K562 (cell line): ENCODE data around the gene DNAJB2. TPM values are rescaled to one million over a fixed set of nuclear protein-coding genes. Genes with fewer than 3 reads are reported as not detected.
A peak's percentile ranks its signal among the peaks of the same experiment; 100 is the strongest.

ENCODE experiments used
- ATAC-seq: fragments of 200-7000 bp; cut with Tn5 transposase; 3 replicates; pipeline ENCODE4 v1.9.1; 2020; ENCODE audit warnings: moderate library complexity
- BruUV-seq: library from RNA; stranded (reverse); fragments of 400-500 nt; replicated peaks from 2 replicates; lab custom pipeline; 2021; lab: Mats Ljungman, UMichigan
- CTCF ChIA-PET: fragments of 300-600 bp; formaldehyde crosslinking; extraction: SDS; loops from one replicate; lab custom pipeline; 2021; ENCODE audit warnings: low intra/inter-chr PET ratio; lab: Yijun Ruan, JAX
- POLR2A ChIA-PET: fragments of 300-600, 350-650 bp; sonication (Branson Sonifier 250); formaldehyde crosslinking; extraction: SDS; loops from one replicate; lab custom pipeline; 2021; ENCODE audit warnings: antibody characterized with exemption, inconsistent platforms; lab: Yijun Ruan, JAX
- DNase-seq, 4 experiments: peaks; one replicate each; pipeline versions ENCODE4 v3.0.0 to v3.0.0-alpha.2; 2011 to 2018; ENCODE audit warnings: low spot score in 3 of 4, mixed read lengths in 3 of 4; ENCODE audit errors: extremely low read depth in 1 of 4
- FAIRE-seq: peaks from 2 replicates; lab custom pipeline; 2011; peaks lifted over from hg19 to GRCh38; lab: Jason Lieb, UNC
- H2AFZ ChIP-seq: 2 replicates; pipeline ENCODE4 v1.6.0; 2011; ENCODE audit warnings: low read depth, low read length, control low read depth, inconsistent platforms
- H3K27ac ChIP-seq: fragments of 200-600 bp; 3 replicates; pipeline ENCODE4 v1.8.0; 2011; ENCODE audit warnings: low read depth, mild to moderate bottlenecking, control low read depth, inconsistent platforms, low read length, moderate library complexity, mixed read lengths; ENCODE audit errors: extremely low read depth
- H3K27me3 ChIP-seq, 2 experiments: fragments of 300-600 bp in 1 of 2; 2 replicates in 1 of 2; 3 replicates in 1 of 2; pipeline versions ENCODE4 v1.6.0 to v1.8.0; 2011; ENCODE audit warnings: inconsistent platforms in 2 of 2, low read length in 2 of 2, mild to moderate bottlenecking in 1 of 2, mixed read lengths in 1 of 2, moderate library complexity in 1 of 2; ENCODE audit not compliant: control insufficient read depth in 2 of 2, insufficient read depth in 2 of 2
- H3K36me3 ChIP-seq: fragments of 300-600 bp; 3 replicates; pipeline ENCODE4 v1.8.0; 2011; ENCODE audit warnings: mild to moderate bottlenecking, low read length, inconsistent platforms; ENCODE audit not compliant: control insufficient read depth, insufficient read depth
- H3K4me1 ChIP-seq, 2 experiments: fragments of 200-600 bp in 1 of 2; replicated peaks in 1 of 2; 2 replicates in 1 of 2; 3 replicates in 1 of 2; pipeline versions ENCODE4 v1.5.1 to v1.8.0; 2011; ENCODE audit warnings: inconsistent platforms in 2 of 2, low read length in 2 of 2, mild to moderate bottlenecking in 1 of 2, mixed read lengths in 1 of 2, moderate library complexity in 1 of 2; ENCODE audit not compliant: control insufficient read depth in 2 of 2, insufficient read depth in 2 of 2
- H3K4me2 ChIP-seq: 2 replicates; pipeline ENCODE4 v1.6.1; 2011; ENCODE audit warnings: low read length, control low read depth, inconsistent platforms, mixed read lengths; ENCODE audit not compliant: insufficient read depth
- H3K4me3 ChIP-seq: fragments of 200-600 bp; sonication (generic), shearing (Covaris generic); 2 replicates; pipeline ENCODE4 v1.5.1; 2016; ENCODE audit warnings: control low read depth, inconsistent platforms
- H3K79me2 ChIP-seq: fragments of 200-600 bp; 3 replicates; pipeline ENCODE4 v1.8.0; 2011; ENCODE audit warnings: low read length, inconsistent platforms; ENCODE audit not compliant: control insufficient read depth, insufficient read depth
- H3K9ac ChIP-seq, 2 experiments: 2 replicates each; pipeline versions ENCODE4 v1.6.0 to v1.6.1; 2011; ENCODE audit warnings: low read depth in 2 of 2, low read length in 2 of 2, control low read depth in 1 of 2, inconsistent platforms in 1 of 2, mild to moderate bottlenecking in 1 of 2, mixed read lengths in 1 of 2; ENCODE audit not compliant: insufficient read depth in 1 of 2
- H3K9me1 ChIP-seq: one replicate; pipeline ENCODE4 v1.6.0; 2011; ENCODE audit warnings: inconsistent platforms, mild to moderate bottlenecking, low read length, moderate library complexity; ENCODE audit not compliant: control insufficient read depth, insufficient read depth
- H3K9me3 ChIP-seq: replicated peaks from 2 replicates; pipeline ENCODE4 v1.5.1; 2011; ENCODE audit warnings: low read depth, low read length, inconsistent platforms; ENCODE audit not compliant: control insufficient read depth, insufficient read depth
- H4K20me1 ChIP-seq: replicated peaks from 2 replicates; pipeline ENCODE4 v1.6.1; 2011; ENCODE audit warnings: low read length, inconsistent platforms, mixed read lengths; ENCODE audit not compliant: control insufficient read depth, insufficient read depth
- BRF1 ChIP-seq: IDR thresholded peaks from 3 replicates; pipeline ENCODE4 v1.6.1; 2011; ENCODE audit warnings: borderline replicate concordance, mild to moderate bottlenecking; ENCODE audit not compliant: insufficient read length; ENCODE audit errors: extremely low read depth
- FOS ChIP-seq: IDR thresholded peaks from 3 replicates; pipeline ENCODE4 v1.6.1; 2011; ENCODE audit not compliant: insufficient read length; ENCODE audit errors: extremely low read depth
- KDM2B ChIP-seq: fragments of 250-450 bp; sonication (Bioruptor Pico); IDR thresholded peaks from 2 replicates; pipeline ENCODE4 v1.8.0; 2021; ENCODE audit warnings: mild to moderate bottlenecking, moderate library complexity
- NFE2 ChIP-seq: IDR thresholded peaks from 2 replicates; pipeline ENCODE4 v1.6.1; 2014; ENCODE audit warnings: antibody characterized with exemption, low read depth
- WGBS: fragments of 100-300 bp; shearing (Covaris generic); methylation state at CpG from one replicate; pipeline ENCODE4 v1.1.6; 2016; ENCODE audit warnings: low coverage, mixed read lengths; ENCODE audit not compliant: insufficient coverage; ENCODE audit errors: missing lambda C conversion rate; 5-methylcytosine and 5-hydroxymethylcytosine counted together
- in situ Hi-C: fragments of 300-500 bp; cut with MboI; formaldehyde crosslinking; loops from 4 replicates; pipeline ENCODE4 v1.15.0; 2018; ENCODE audit warnings: inconsistent platforms, mixed read lengths
- intact Hi-C: fragments of 100-400 bp; cut with micrococcal nuclease; formaldehyde crosslinking; loops from 2 replicates; pipeline ENCODE4 v1.14.2; 2022
- microRNA counts: library from miRNA; unstranded; fragments of <30 nt; microRNA quantifications from one replicate; lab custom pipeline; 2016
- microRNA-seq: library from miRNA; unstranded; fragments of <30 nt; microRNA quantifications from one replicate; pipeline ENCODE4, GENCODE V29; 2018; ENCODE audit warnings: borderline microRNAs expressed
- polyA plus RNA-seq, 8 experiments: library from polyadenylated mRNA; depleted of rRNA in 4 of 8; stranded (reverse) in 5 of 8; unstranded in 3 of 8; fragments of >200 nt; fragmentation: Nextera tagmentation in 2 of 8; fragmentation: Illumina TruSeq in 1 of 8; extraction: Ambion mirVana in 2 of 8; extraction: Trizol in 1 of 8; gene quantifications; 2 replicates each; pipeline versions ENCODE4 v1.2.1 to v1.2.3, GENCODE V29; 2011 to 2014; ENCODE audit warnings: inconsistent platforms in 1 of 8, missing spikeins in 1 of 8
- small RNA-seq: library from RNA; depleted of rRNA; stranded (forward); fragments of <200 nt; gene quantifications from one replicate; pipeline ENCODE3, GENCODE V24; 2014
- total RNA-seq, 7 experiments: library from RNA; depleted of rRNA in 6 of 7; stranded (reverse); fragments of >200 nt in 6 of 7; fragmentation: Illumina TruSeq in 2 of 7; extraction: Trizol in 2 of 7; gene quantifications; 2 replicates each; pipeline versions ENCODE4 v1.2.1 to v1.2.3, GENCODE V29; 2011 to 2021; ENCODE audit warnings: low replicate concordance in 1 of 7

The DNAJB2 gene
- total and polyA plus RNA-seq, 9 of the 15 experiments (the other 6 are each of a cell fraction or from before 2014, with no cell fraction given): 0.08 to 3.0 (median 2.2) TPM; not detected in 1

GRCh38 chr2:219335373-219335786 lies 56.2 kb downstream of the DNAJB2 start:
- H2AFZ ChIP-seq: no peak overlapping the region
- H3K27me3 ChIP-seq: peaks cover 0 to 22% of the 10 kb centered on the region in 2 experiments; a peak in 2 of 5 replicates
- 0 out of 2 replicates have a peak, but pooled peaks have one; percentile 11 for TF ChIP-seq NFE2
- no peak for TF ChIP-seq KDM2B (CRISPR knock-in tag)
- TF ChIP-seq FOS: no peak
- no peak for TF ChIP-seq BRF1
- TF ChIP-seq, all 486 proteins: peak for 1
- H3K9me3 ChIP-seq: no peaks in the 10 kb centered on the region
- H3K4me2 ChIP-seq: no peak overlapping the region
- H3K9me1 ChIP-seq: no peaks in the 10 kb centered on the region
- CTCF ChIA-PET: no interaction called here
- FAIRE-seq (no peak), ATAC-seq (no peak), DNase-seq (no peak)
- no peaks in the 10 kb centered on the region for H3K36me3 ChIP-seq
- WGBS: 0% methylated on average over 4 of the region's 5 CpGs
- intact Hi-C loops: no loop called here
- H3K79me2 ChIP-seq: no peaks in the 10 kb centered on the region
- H3K27ac ChIP-seq: no peak overlapping the region
- no peak overlapping the region for H3K9ac ChIP-seq
- H3K4me3 ChIP-seq: no peak overlapping the region
- H4K20me1 ChIP-seq: no peaks in the 10 kb centered on the region
- BruUV-seq: no TSS peak
- POLR2A ChIA-PET: interaction anchor here (0.6 kb wide), 1 partner anchor 21 kb away, joined by 3 read pairs; no protein-coding TSS in a partner anchor
- peaks cover 0 to 13% of the 10 kb centered on the region in 2 experiments; a peak in 1 of 5 replicates for H3K4me1 ChIP-seq
- in situ Hi-C loops: no loop called here

MicroRNAs encoded within 50 kb of the gene (microRNA counts, 767-probe panel; counts per million panel counts)
- not detected for microRNA hsa-miR-153 (lab: Ali Mortazavi, UCI)

Small RNA genes lying within 50 kb of the gene (microRNA-seq; reads per million reads assigned to microRNA genes)
- gene MIR153-1: 0.46 reads per million

Small RNA genes lying within 50 kb of the gene (small RNA-seq; reads per million reads assigned to genes)
- 0.55 reads per million, percentile 28 among the genes with 10 or more reads in this experiment for gene MIR153-1

Other genes with a start within 250 kb of the DNAJB2 start
Only the 7 nearest of the 21 such genes appear.
- gene ATG9A, start 49.7 kb upstream of the DNAJB2 start, total RNA-seq (2014; rRNA removed): 23.5 and 36.3 TPM in 2 replicates
- gene ATG9A, start 49.7 kb upstream of the DNAJB2 start, total RNA-seq (2014; rRNA removed; fragmentation: Illumina TruSeq; extraction: Trizol): 21.0 and 21.9 TPM in 2 replicates
- gene ATG9A, start 49.7 kb upstream of the DNAJB2 start, total RNA-seq (2015; rRNA removed; fragmentation: Illumina TruSeq; extraction: Trizol): 13.9 and 19.3 TPM in 2 replicates
- gene ATG9A, start 49.7 kb upstream of the DNAJB2 start, total RNA-seq (2021): 47.9 and 54.5 TPM in 2 replicates
- 65.6 and 83.0 TPM in 2 replicates for gene ATG9A, start 49.7 kb upstream of the DNAJB2 start, polyA plus RNA-seq (2011; rRNA removed)
- gene ATG9A, start 49.7 kb upstream of the DNAJB2 start, polyA plus RNA-seq (2014; fragmentation: Illumina TruSeq; extraction: Trizol): 38.7 and 40.7 TPM in 2 replicates
- gene ATG9A, start 49.7 kb upstream of the DNAJB2 start, polyA plus RNA-seq (2014; fragmentation: Nextera tagmentation; extraction: Ambion mirVana): under 1 TPM; 0.25 to 0.60 TPM
- 23.4 and 35.3 TPM in 2 replicates for gene ATG9A, start 49.7 kb upstream of the DNAJB2 start, polyA plus RNA-seq (2014; rRNA removed)
- 40.7 and 41.5 TPM in 2 replicates for gene ANKZF1, start 49.6 kb upstream of the DNAJB2 start, total RNA-seq (2014; rRNA removed)
- 22.5 and 26.3 TPM in 2 replicates for gene ANKZF1, start 49.6 kb upstream of the DNAJB2 start, total RNA-seq (2014; rRNA removed; fragmentation: Illumina TruSeq; extraction: Trizol)
- 21.6 and 21.8 TPM in 2 replicates for gene ANKZF1, start 49.6 kb upstream of the DNAJB2 start, total RNA-seq (2015; rRNA removed; fragmentation: Illumina TruSeq; extraction: Trizol)
- 36.3 and 43.5 TPM in 2 replicates for gene ANKZF1, start 49.6 kb upstream of the DNAJB2 start, total RNA-seq (2021)
- gene ANKZF1, start 49.6 kb upstream of the DNAJB2 start, polyA plus RNA-seq (2011; rRNA removed): 47.0 and 86.3 TPM in 2 replicates
- 29.2 and 31.0 TPM in 2 replicates for gene ANKZF1, start 49.6 kb upstream of the DNAJB2 start, polyA plus RNA-seq (2014; fragmentation: Illumina TruSeq; extraction: Trizol)
- gene ANKZF1, start 49.6 kb upstream of the DNAJB2 start, polyA plus RNA-seq (2014; fragmentation: Nextera tagmentation; extraction: Ambion mirVana): 1 to 10 TPM; 3.1 to 3.9 TPM
- 49.0 and 60.6 TPM in 2 replicates for gene ANKZF1, start 49.6 kb upstream of the DNAJB2 start, polyA plus RNA-seq (2014; rRNA removed)
- gene GLB1L, start 33.9 kb upstream of the DNAJB2 start, total RNA-seq (2014; rRNA removed): 2.2 and 3.4 TPM in 2 replicates
- gene GLB1L, start 33.9 kb upstream of the DNAJB2 start, total RNA-seq (2014; rRNA removed; fragmentation: Illumina TruSeq; extraction: Trizol): 2.5 and 2.6 TPM in 2 replicates
- 2.2 and 3.2 TPM in 2 replicates for gene GLB1L, start 33.9 kb upstream of the DNAJB2 start, total RNA-seq (2015; rRNA removed; fragmentation: Illumina TruSeq; extraction: Trizol)
- gene GLB1L, start 33.9 kb upstream of the DNAJB2 start, total RNA-seq (2021): 2.7 and 3.6 TPM in 2 replicates
- gene GLB1L, start 33.9 kb upstream of the DNAJB2 start, polyA plus RNA-seq (2011; rRNA removed): 1.8 and 2.9 TPM in 2 replicates
- 2.8 and 4.0 TPM in 2 replicates for gene GLB1L, start 33.9 kb upstream of the DNAJB2 start, polyA plus RNA-seq (2014; fragmentation: Illumina TruSeq; extraction: Trizol)
- under 1 TPM; 0.42 to 0.59 TPM for gene GLB1L, start 33.9 kb upstream of the DNAJB2 start, polyA plus RNA-seq (2014; fragmentation: Nextera tagmentation; extraction: Ambion mirVana)
- 2.8 and 4.4 TPM in 2 replicates for gene GLB1L, start 33.9 kb upstream of the DNAJB2 start, polyA plus RNA-seq (2014; rRNA removed)
- 5.4 and 9.9 TPM in 2 replicates for gene STK16, start 33.9 kb upstream of the DNAJB2 start, total RNA-seq (2014; rRNA removed)
- 13.1 and 17.8 TPM in 2 replicates for gene STK16, start 33.9 kb upstream of the DNAJB2 start, total RNA-seq (2014; rRNA removed; fragmentation: Illumina TruSeq; extraction: Trizol)
- gene STK16, start 33.9 kb upstream of the DNAJB2 start, total RNA-seq (2015; rRNA removed; fragmentation: Illumina TruSeq; extraction: Trizol): 16.4 and 16.9 TPM in 2 replicates
- 18.2 and 19.8 TPM in 2 replicates for gene STK16, start 33.9 kb upstream of the DNAJB2 start, total RNA-seq (2021)
- 34.6 and 41.4 TPM in 2 replicates for gene STK16, start 33.9 kb upstream of the DNAJB2 start, polyA plus RNA-seq (2011; rRNA removed)
- 33.8 and 36.2 TPM in 2 replicates for gene STK16, start 33.9 kb upstream of the DNAJB2 start, polyA plus RNA-seq (2014; fragmentation: Illumina TruSeq; extraction: Trizol)
- gene STK16, start 33.9 kb upstream of the DNAJB2 start, polyA plus RNA-seq (2014; fragmentation: Nextera tagmentation; extraction: Ambion mirVana): 10 to 100 TPM in 1 of 2 experiments, 1 to 10 TPM in 1; 5.6 to 12.9 TPM
- gene STK16, start 33.9 kb upstream of the DNAJB2 start, polyA plus RNA-seq (2014; rRNA removed): 21.0 and 24.6 TPM in 2 replicates
- gene TUBA4B, start 26.1 kb upstream of the DNAJB2 start, total RNA-seq (2014; rRNA removed): not detected in 2 replicates
- not detected in 2 replicates for gene TUBA4B, start 26.1 kb upstream of the DNAJB2 start, total RNA-seq (2014; rRNA removed; fragmentation: Illumina TruSeq; extraction: Trizol)
- not detected in 2 replicates for gene TUBA4B, start 26.1 kb upstream of the DNAJB2 start, total RNA-seq (2015; rRNA removed; fragmentation: Illumina TruSeq; extraction: Trizol)
- not detected in 2 replicates for gene TUBA4B, start 26.1 kb upstream of the DNAJB2 start, total RNA-seq (2021)
- gene TUBA4B, start 26.1 kb upstream of the DNAJB2 start, polyA plus RNA-seq (2011; rRNA removed): not detected in 2 replicates
- not detected in 2 replicates for gene TUBA4B, start 26.1 kb upstream of the DNAJB2 start, polyA plus RNA-seq (2014; fragmentation: Illumina TruSeq; extraction: Trizol)
- gene TUBA4B, start 26.1 kb upstream of the DNAJB2 start, polyA plus RNA-seq (2014; fragmentation: Nextera tagmentation; extraction: Ambion mirVana): under 1 TPM in 1 of 2 experiments, not detected in 1; 0.04 TPM
- not detected in 2 replicates for gene TUBA4B, start 26.1 kb upstream of the DNAJB2 start, polyA plus RNA-seq (2014; rRNA removed)
- gene TUBA4A, start 25.4 kb upstream of the DNAJB2 start, total RNA-seq (2014; rRNA removed): 32.8 and 47.0 TPM in 2 replicates
- 30.0 and 32.1 TPM in 2 replicates for gene TUBA4A, start 25.4 kb upstream of the DNAJB2 start, total RNA-seq (2014; rRNA removed; fragmentation: Illumina TruSeq; extraction: Trizol)
- gene TUBA4A, start 25.4 kb upstream of the DNAJB2 start, total RNA-seq (2015; rRNA removed; fragmentation: Illumina TruSeq; extraction: Trizol): 25.1 and 26.9 TPM in 2 replicates
- 52.4 and 57.6 TPM in 2 replicates for gene TUBA4A, start 25.4 kb upstream of the DNAJB2 start, total RNA-seq (2021)
- gene TUBA4A, start 25.4 kb upstream of the DNAJB2 start, polyA plus RNA-seq (2011; rRNA removed): 48.6 and 71.9 TPM in 2 replicates
- gene TUBA4A, start 25.4 kb upstream of the DNAJB2 start, polyA plus RNA-seq (2014; fragmentation: Illumina TruSeq; extraction: Trizol): 126 and 174 TPM in 2 replicates
- 10 to 100 TPM; 31.5 to 60.0 TPM for gene TUBA4A, start 25.4 kb upstream of the DNAJB2 start, polyA plus RNA-seq (2014; fragmentation: Nextera tagmentation; extraction: Ambion mirVana)
- 42.4 and 48.9 TPM in 2 replicates for gene TUBA4A, start 25.4 kb upstream of the DNAJB2 start, polyA plus RNA-seq (2014; rRNA removed)
- gene PTPRN, start 30.0 kb downstream of the DNAJB2 start, total RNA-seq (2014; rRNA removed): 0.45 and 0.53 TPM in 2 replicates
- gene PTPRN, start 30.0 kb downstream of the DNAJB2 start, total RNA-seq (2014; rRNA removed; fragmentation: Illumina TruSeq; extraction: Trizol): 0.03 and 0.25 TPM in 2 replicates
- gene PTPRN, start 30.0 kb downstream of the DNAJB2 start, total RNA-seq (2015; rRNA removed; fragmentation: Illumina TruSeq; extraction: Trizol): 0.23 and 0.40 TPM in 2 replicates
- gene PTPRN, start 30.0 kb downstream of the DNAJB2 start, total RNA-seq (2021): 0.67 and 0.71 TPM in 2 replicates
- gene PTPRN, start 30.0 kb downstream of the DNAJB2 start, polyA plus RNA-seq (2011; rRNA removed): 1.2 and 2.4 TPM in 2 replicates
- 0.30 and 0.93 TPM in 2 replicates for gene PTPRN, start 30.0 kb downstream of the DNAJB2 start, polyA plus RNA-seq (2014; fragmentation: Illumina TruSeq; extraction: Trizol)
- gene PTPRN, start 30.0 kb downstream of the DNAJB2 start, polyA plus RNA-seq (2014; fragmentation: Nextera tagmentation; extraction: Ambion mirVana): under 1 TPM in 1 of 2 experiments, not detected in 1; 0.15 TPM
- 0.98 and 1.3 TPM in 2 replicates for gene PTPRN, start 30.0 kb downstream of the DNAJB2 start, polyA plus RNA-seq (2014; rRNA removed)